ENCODE results near the gene ST3GAL5. TPM values are rescaled to one million over a fixed set of nuclear protein-coding genes. Genes with fewer than 3 reads are reported as not detected.

ST3GAL5 gene
- total RNA-seq, 2 experiments from 2014 or later, result 7.4 to 11.3 TPM

- H4K20me1 ChIP-seq (ENCODE audit: insufficient read depth, low read length), result no peaks in the 10 kb centered on the region
- BruUV-seq (replicated peaks), result no TSS peak
- no peak overlapping the region for H3K4me3 ChIP-seq (ENCODE audit: low read depth, low read length, poor library complexity, severe bottlenecking)
- H2AFZ ChIP-seq (ENCODE audit: low read length), result no peak overlapping the region
- ChIA-PET POLR2A (no interaction called here), CTCF (ENCODE audit: unreplicated experiment) (no interaction called here)
- no peaks in the 10 kb centered on the region for H3K79me2 ChIP-seq (ENCODE audit: insufficient read depth, low read depth, low read length)
- no peaks in the 10 kb centered on the region for H3K9me2 ChIP-seq (ENCODE audit: insufficient read depth, low read length)
- no peak overlapping the region for H3K27ac ChIP-seq (ENCODE audit: low read depth, low read length, poor library complexity, severe bottlenecking)
- intact Hi-C loops (cut with micrococcal nuclease; ENCODE audit: unreplicated experiment), result no loop called here
- no peak for TF ChIP-seq CTCF (conservative IDR thresholded peaks at IDR 0.05; ENCODE audit: low read length)
- no peak for TF ChIP-seq EZH2phosphoT487 (IDR thresholded peaks at IDR 0.05; ENCODE audit: borderline replicate concordance, low read depth, low read length)
- no peak overlapping the region for H3K4me2 ChIP-seq (ENCODE audit: low read length)
- no peaks in the 10 kb centered on the region for H3K36me3 ChIP-seq (ENCODE audit: insufficient read depth, low read length)
- no peaks in the 10 kb centered on the region for H3K4me1 ChIP-seq (ENCODE audit: insufficient read depth, low read length, poor library complexity, severe bottlenecking)
- no peak for DNase-seq (ENCODE audit: low spot score)
- H3K9me3 ChIP-seq (ENCODE audit: low read length), result no peaks in the 10 kb centered on the region
Measured at GRCh38 chr2:85791704-85792565, 96.9 kb downstream of the ST3GAL5 start.

- H3K79me2 ChIP-seq (ENCODE audit: insufficient read depth, low read depth, low read length), result no peaks in the 10 kb centered on the region
- ChIA-PET POLR2A (no interaction called here), CTCF (ENCODE audit: unreplicated experiment) (no interaction called here)
- no peaks in the 10 kb centered on the region for H4K20me1 ChIP-seq (ENCODE audit: insufficient read depth, low read length)
- intact Hi-C loops (cut with micrococcal nuclease; ENCODE audit: unreplicated experiment), result no loop called here
- H3K9me2 ChIP-seq (ENCODE audit: insufficient read depth, low read length), result no peaks in the 10 kb centered on the region
- H3K9me3 ChIP-seq (ENCODE audit: low read length), result no peaks in the 10 kb centered on the region
- H3K4me1 ChIP-seq (ENCODE audit: insufficient read depth, low read length, poor library complexity, severe bottlenecking), result no peaks in the 10 kb centered on the region
- H3K4me2 ChIP-seq (ENCODE audit: low read length), result no peak overlapping the region
- no peak overlapping the region for H3K27ac ChIP-seq (ENCODE audit: low read depth, low read length, poor library complexity, severe bottlenecking)
- no peak overlapping the region for H3K4me3 ChIP-seq (ENCODE audit: low read depth, low read length, poor library complexity, severe bottlenecking)
- no peak for DNase-seq (ENCODE audit: low spot score)
- TF ChIP-seq CTCF (conservative IDR thresholded peaks at IDR 0.05; ENCODE audit: low read length), result no peak
- TF ChIP-seq EZH2phosphoT487 (IDR thresholded peaks at IDR 0.05; ENCODE audit: borderline replicate concordance, low read depth, low read length), result no peak
- BruUV-seq (replicated peaks), result no TSS peak
- no peaks in the 10 kb centered on the region for H3K36me3 ChIP-seq (ENCODE audit: insufficient read depth, low read length)
- no peak overlapping the region for H2AFZ ChIP-seq (ENCODE audit: low read length)
Measured at GRCh38 chr2:85790499-85791188, 98.1 kb downstream of the ST3GAL5 start.

GRCh38 chr2:85790032-85790431 lies 98.8 kb downstream of the ST3GAL5 start:
- DNase-seq (ENCODE audit: low spot score), result no peak
- no peak for TF ChIP-seq CTCF (conservative IDR thresholded peaks at IDR 0.05; ENCODE audit: low read length)
- no peak for TF ChIP-seq EZH2phosphoT487 (IDR thresholded peaks at IDR 0.05; ENCODE audit: borderline replicate concordance, low read depth, low read length)
- Histone ChIP-seq H3K4me2 (ENCODE audit: low read length) (no peak overlapping the region), H4K20me1 (ENCODE audit: insufficient read depth, low read length) (no peaks in the 10 kb centered on the region), H3K9me3 (ENCODE audit: low read length) (no peaks in the 10 kb centered on the region), H3K36me3 (ENCODE audit: insufficient read depth, low read length) (no peaks in the 10 kb centered on the region), H3K79me2 (ENCODE audit: insufficient read depth, low read depth, low read length) (no peaks in the 10 kb centered on the region), H3K27ac (ENCODE audit: low read depth, low read length, poor library complexity, severe bottlenecking) (no peak overlapping the region), H3K9me2 (ENCODE audit: insufficient read depth, low read length) (no peaks in the 10 kb centered on the region), H2AFZ (ENCODE audit: low read length) (no peak overlapping the region), H3K4me1 (ENCODE audit: insufficient read depth, low read length, poor library complexity, severe bottlenecking) (no peaks in the 10 kb centered on the region), H3K4me3 (ENCODE audit: low read depth, low read length, poor library complexity, severe bottlenecking) (no peak overlapping the region)
- intact Hi-C loops (cut with micrococcal nuclease; ENCODE audit: unreplicated experiment), result no loop called here
- ChIA-PET POLR2A (no interaction called here), CTCF (ENCODE audit: unreplicated experiment) (no interaction called here)
- BruUV-seq (replicated peaks), result no TSS peak

Data from OCI-LY7 (cell line).